WTC11 (cell line): ENCODE results near the gene SUPT3H. TPM values are rescaled to one million over a fixed set of nuclear protein-coding genes. Genes with fewer than 3 reads are reported as not detected.

ENCODE experiments used
- ATAC-seq: fragments of 200-7000 bp; cut with Tn5 transposase; 2 replicates; pipeline ENCODE4 v1.10.0; 2021; ENCODE audit warnings: mild to moderate bottlenecking, moderate library complexity
- CTCF ChIA-PET: fragments of 300-600 bp; sonication (Branson Sonifier 250); formaldehyde crosslinking; loops from one replicate; lab custom pipeline; 2021; ENCODE audit warnings: antibody characterized with exemption; lab: Charles Lee
- POLR2A ChIA-PET: fragments of 350-600 bp; sonication (Branson Sonifier 250); formaldehyde crosslinking; loops from one replicate; lab custom pipeline; 2021; ENCODE audit warnings: antibody characterized with exemption; lab: Charles Lee
- DNase-seq: peaks from one replicate; pipeline ENCODE4 v3.0.0; 2021; ENCODE audit warnings: low spot score
- H3K27ac Mint-ChIP-seq: 2 replicates; pipeline ENCODE4 v1.8.0; 2021; ENCODE audit warnings: mixed read lengths
- H3K27me3 Mint-ChIP-seq: 2 replicates; pipeline ENCODE4 v1.8.0; 2021; ENCODE audit warnings: low read depth, mild to moderate bottlenecking, moderate library complexity, mixed read lengths
- H3K36me3 Mint-ChIP-seq: 2 replicates; pipeline ENCODE4 v1.8.0; 2021; ENCODE audit warnings: mixed read lengths
- H3K4me1 Mint-ChIP-seq: 2 replicates; pipeline ENCODE4 v1.8.0; 2022; ENCODE audit warnings: mixed read lengths
- H3K4me3 Mint-ChIP-seq: 2 replicates; pipeline ENCODE4 v1.8.0; 2021; ENCODE audit warnings: mild to moderate bottlenecking, moderate library complexity, mixed read lengths
- H3K9me3 Mint-ChIP-seq: 2 replicates; pipeline ENCODE4 v1.8.0; 2021; ENCODE audit warnings: mixed read lengths
- MXD4 ChIP-seq: fragments of 250-450 bp; sonication (Bioruptor Pico); IDR thresholded peaks from 2 replicates; pipeline ENCODE4 v1.8.0; 2021; ENCODE audit warnings: mild to moderate bottlenecking, moderate library complexity, borderline replicate concordance
- MYBL2 ChIP-seq: sonication (generic); formaldehyde crosslinking; IDR thresholded peaks from 2 replicates; pipeline ENCODE4 v1.8.1; 2023; ENCODE audit warnings: mild to moderate bottlenecking, moderate library complexity, missing genetic modification reagents
- NFE2L1 ChIP-seq: sonication (generic); formaldehyde crosslinking; IDR thresholded peaks from 2 replicates; pipeline ENCODE4 v1.8.1; 2023; ENCODE audit warnings: missing genetic modification reagents
- NFYB ChIP-seq: sonication (generic); formaldehyde crosslinking; conservative IDR thresholded peaks from 2 replicates; pipeline ENCODE4 v1.8.0; 2022; ENCODE audit warnings: low read depth, missing genetic modification reagents
- TEAD1 ChIP-seq: sonication (generic); formaldehyde crosslinking; IDR thresholded peaks from 2 replicates; pipeline ENCODE4 v1.8.0; 2022; ENCODE audit warnings: mild to moderate bottlenecking, missing genetic modification reagents
- ZNF219 ChIP-seq: sonication (generic); formaldehyde crosslinking; IDR thresholded peaks from 2 replicates; pipeline ENCODE4 v1.8.0; 2023; ENCODE audit warnings: missing genetic modification reagents, mild to moderate bottlenecking, borderline replicate concordance
- total RNA-seq: library from RNA; stranded (reverse); gene quantifications from 3 replicates; pipeline ENCODE4 v1.2.3, GENCODE V29; 2021
- TF ChIP-seq, protein P1 (sequence below): sonication (generic); formaldehyde crosslinking; IDR thresholded peaks from 2 replicates; pipeline ENCODE4 v1.8.1; 2022; ENCODE audit warnings: low read depth, missing genetic modification reagents, borderline replicate concordance
- TF ChIP-seq, protein P2 (sequence below): sonication (generic); formaldehyde crosslinking; IDR thresholded peaks from 2 replicates; pipeline ENCODE4 v1.8.0; 2022; ENCODE audit warnings: mild to moderate bottlenecking, missing genetic modification reagents
- TF ChIP-seq, protein P3 (sequence below): sonication (generic); formaldehyde crosslinking; conservative IDR thresholded peaks from 2 replicates; pipeline ENCODE4 v1.8.1; 2023; ENCODE audit warnings: mild to moderate bottlenecking, low read depth, missing genetic modification reagents, moderate library complexity
- TF ChIP-seq, protein P4 (sequence below): sonication (generic); formaldehyde crosslinking; IDR thresholded peaks from 2 replicates; pipeline ENCODE4 v1.8.1; 2022; ENCODE audit warnings: mild to moderate bottlenecking, moderate library complexity, missing genetic modification reagents
- TF ChIP-seq, protein P5 (sequence below): fragments of 250-450 bp; sonication (Bioruptor Pico); IDR thresholded peaks from 2 replicates; pipeline ENCODE4 v1.8.0; 2021; ENCODE audit warnings: mild to moderate bottlenecking
- TF ChIP-seq, protein P6 (sequence below): sonication (generic); formaldehyde crosslinking; IDR thresholded peaks from 2 replicates; pipeline ENCODE4 v1.8.0; 2022; ENCODE audit warnings: mild to moderate bottlenecking, missing genetic modification reagents
- TF ChIP-seq, protein P7 (sequence below): sonication (generic); formaldehyde crosslinking; IDR thresholded peaks from 2 replicates; pipeline ENCODE4 v1.8.1; 2023; ENCODE audit warnings: mild to moderate bottlenecking, missing genetic modification reagents, borderline replicate concordance
- TF ChIP-seq, protein P8 (sequence below): sonication (generic); formaldehyde crosslinking; IDR thresholded peaks from 2 replicates; pipeline ENCODE4 v1.8.0; 2023; ENCODE audit warnings: mild to moderate bottlenecking, missing genetic modification reagents
- TF ChIP-seq, protein P9 (sequence below): fragments of 250-450 bp; sonication (Bioruptor Pico); IDR thresholded peaks from 2 replicates; pipeline ENCODE4 v1.9.0; 2021; ENCODE audit warnings: moderate library complexity, mild to moderate bottlenecking, inconsistent platforms, borderline replicate concordance
- TF ChIP-seq, protein P10 (sequence below): fragments of 250-450 bp; sonication (Bioruptor Pico); IDR thresholded peaks from 2 replicates; pipeline ENCODE4 v1.9.0; 2021; ENCODE audit warnings: mild to moderate bottlenecking

Gene SUPT3H
- total RNA-seq, 1 experiment from 2014 or later: 15.3 TPM

DNA sequence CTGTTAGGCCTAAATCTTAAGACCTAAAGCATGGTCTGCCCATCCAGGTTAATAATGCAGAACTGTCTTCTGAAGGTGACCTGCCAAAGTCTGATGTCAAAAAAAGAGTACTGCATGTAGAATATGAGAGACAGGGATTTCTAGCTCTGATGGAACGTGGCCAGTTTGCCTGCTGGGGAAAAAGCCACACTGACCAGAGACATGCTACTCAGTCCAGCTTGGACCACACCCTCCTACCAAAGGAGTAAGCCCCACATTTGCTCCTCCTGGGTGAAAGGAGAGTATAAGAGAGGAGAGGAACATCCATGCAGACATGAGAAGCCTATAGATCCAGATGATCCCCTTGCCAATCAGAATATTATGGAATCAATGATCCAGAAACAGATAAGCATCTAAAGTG, 279.5 kb downstream of the SUPT3H start (continued):
- TF ChIP-seq, protein P1, sequence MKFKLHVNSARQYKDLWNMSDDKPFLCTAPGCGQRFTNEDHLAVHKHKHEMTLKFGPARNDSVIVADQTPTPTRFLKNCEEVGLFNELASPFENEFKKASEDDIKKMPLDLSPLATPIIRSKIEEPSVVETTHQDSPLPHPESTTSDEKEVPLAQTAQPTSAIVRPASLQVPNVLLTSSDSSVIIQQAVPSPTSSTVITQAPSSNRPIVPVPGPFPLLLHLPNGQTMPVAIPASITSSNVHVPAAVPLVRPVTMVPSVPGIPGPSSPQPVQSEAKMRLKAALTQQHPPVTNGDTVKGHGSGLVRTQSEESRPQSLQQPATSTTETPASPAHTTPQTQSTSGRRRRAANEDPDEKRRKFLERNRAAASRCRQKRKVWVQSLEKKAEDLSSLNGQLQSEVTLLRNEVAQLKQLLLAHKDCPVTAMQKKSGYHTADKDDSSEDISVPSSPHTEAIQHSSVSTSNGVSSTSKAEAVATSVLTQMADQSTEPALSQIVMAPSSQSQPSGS: no peak
- TF ChIP-seq MXD4 (CRISPR knock-in tag): no peak
- TF ChIP-seq ZNF219: no peak
- TF ChIP-seq, protein P2, sequence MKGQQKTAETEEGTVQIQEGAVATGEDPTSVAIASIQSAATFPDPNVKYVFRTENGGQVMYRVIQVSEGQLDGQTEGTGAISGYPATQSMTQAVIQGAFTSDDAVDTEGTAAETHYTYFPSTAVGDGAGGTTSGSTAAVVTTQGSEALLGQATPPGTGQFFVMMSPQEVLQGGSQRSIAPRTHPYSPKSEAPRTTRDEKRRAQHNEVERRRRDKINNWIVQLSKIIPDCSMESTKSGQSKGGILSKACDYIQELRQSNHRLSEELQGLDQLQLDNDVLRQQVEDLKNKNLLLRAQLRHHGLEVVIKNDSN: no peak

DNA sequence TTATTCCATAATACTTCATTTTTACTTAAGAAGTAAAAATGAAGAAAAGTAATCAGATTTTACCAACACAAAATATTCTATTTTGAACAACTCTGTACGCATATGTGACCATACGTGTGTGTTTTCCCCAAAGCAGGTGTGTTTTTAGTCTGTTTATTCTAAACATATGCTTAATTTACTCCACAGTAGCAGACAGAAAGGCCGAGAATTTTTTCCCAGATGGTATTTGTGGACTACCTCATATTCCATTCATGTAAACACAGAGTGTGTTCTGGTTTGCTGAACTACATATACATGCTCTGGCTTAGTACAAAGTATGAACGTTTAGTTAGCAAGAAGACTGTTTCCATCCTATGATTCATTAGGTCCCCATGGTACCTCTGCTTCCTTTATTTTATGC, 282.9 kb downstream of the SUPT3H start:
- no peaks in the 10 kb centered on the region for H3K9me3 Mint-ChIP-seq
- ChIA-PET POLR2A (no interaction called here), CTCF (no interaction called here)
- H3K27me3 Mint-ChIP-seq: no peaks in the 10 kb centered on the region
- ATAC-seq (no peak), DNase-seq (no peak)
- no peak overlapping the region for H3K27ac Mint-ChIP-seq
- no peaks in the 10 kb centered on the region for H3K36me3 Mint-ChIP-seq
- no peak overlapping the region for H3K4me3 Mint-ChIP-seq
- no peaks in the 10 kb centered on the region for H3K4me1 Mint-ChIP-seq
- TF ChIP-seq, protein P3, sequence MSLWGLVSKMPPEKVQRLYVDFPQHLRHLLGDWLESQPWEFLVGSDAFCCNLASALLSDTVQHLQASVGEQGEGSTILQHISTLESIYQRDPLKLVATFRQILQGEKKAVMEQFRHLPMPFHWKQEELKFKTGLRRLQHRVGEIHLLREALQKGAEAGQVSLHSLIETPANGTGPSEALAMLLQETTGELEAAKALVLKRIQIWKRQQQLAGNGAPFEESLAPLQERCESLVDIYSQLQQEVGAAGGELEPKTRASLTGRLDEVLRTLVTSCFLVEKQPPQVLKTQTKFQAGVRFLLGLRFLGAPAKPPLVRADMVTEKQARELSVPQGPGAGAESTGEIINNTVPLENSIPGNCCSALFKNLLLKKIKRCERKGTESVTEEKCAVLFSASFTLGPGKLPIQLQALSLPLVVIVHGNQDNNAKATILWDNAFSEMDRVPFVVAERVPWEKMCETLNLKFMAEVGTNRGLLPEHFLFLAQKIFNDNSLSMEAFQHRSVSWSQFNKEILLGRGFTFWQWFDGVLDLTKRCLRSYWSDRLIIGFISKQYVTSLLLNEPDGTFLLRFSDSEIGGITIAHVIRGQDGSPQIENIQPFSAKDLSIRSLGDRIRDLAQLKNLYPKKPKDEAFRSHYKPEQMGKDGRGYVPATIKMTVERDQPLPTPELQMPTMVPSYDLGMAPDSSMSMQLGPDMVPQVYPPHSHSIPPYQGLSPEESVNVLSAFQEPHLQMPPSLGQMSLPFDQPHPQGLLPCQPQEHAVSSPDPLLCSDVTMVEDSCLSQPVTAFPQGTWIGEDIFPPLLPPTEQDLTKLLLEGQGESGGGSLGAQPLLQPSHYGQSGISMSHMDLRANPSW (CRISPR knock-in tag): no peak
- TF ChIP-seq, protein P4, sequence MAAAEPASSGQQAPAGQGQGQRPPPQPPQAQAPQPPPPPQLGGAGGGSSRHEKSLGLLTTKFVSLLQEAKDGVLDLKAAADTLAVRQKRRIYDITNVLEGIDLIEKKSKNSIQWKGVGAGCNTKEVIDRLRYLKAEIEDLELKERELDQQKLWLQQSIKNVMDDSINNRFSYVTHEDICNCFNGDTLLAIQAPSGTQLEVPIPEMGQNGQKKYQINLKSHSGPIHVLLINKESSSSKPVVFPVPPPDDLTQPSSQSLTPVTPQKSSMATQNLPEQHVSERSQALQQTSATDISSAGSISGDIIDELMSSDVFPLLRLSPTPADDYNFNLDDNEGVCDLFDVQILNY: no peak
- TF ChIP-seq, protein P5, sequence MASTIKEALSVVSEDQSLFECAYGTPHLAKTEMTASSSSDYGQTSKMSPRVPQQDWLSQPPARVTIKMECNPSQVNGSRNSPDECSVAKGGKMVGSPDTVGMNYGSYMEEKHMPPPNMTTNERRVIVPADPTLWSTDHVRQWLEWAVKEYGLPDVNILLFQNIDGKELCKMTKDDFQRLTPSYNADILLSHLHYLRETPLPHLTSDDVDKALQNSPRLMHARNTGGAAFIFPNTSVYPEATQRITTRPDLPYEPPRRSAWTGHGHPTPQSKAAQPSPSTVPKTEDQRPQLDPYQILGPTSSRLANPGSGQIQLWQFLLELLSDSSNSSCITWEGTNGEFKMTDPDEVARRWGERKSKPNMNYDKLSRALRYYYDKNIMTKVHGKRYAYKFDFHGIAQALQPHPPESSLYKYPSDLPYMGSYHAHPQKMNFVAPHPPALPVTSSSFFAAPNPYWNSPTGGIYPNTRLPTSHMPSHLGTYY (CRISPR knock-in tag): no peak
- TF ChIP-seq, protein P6, sequence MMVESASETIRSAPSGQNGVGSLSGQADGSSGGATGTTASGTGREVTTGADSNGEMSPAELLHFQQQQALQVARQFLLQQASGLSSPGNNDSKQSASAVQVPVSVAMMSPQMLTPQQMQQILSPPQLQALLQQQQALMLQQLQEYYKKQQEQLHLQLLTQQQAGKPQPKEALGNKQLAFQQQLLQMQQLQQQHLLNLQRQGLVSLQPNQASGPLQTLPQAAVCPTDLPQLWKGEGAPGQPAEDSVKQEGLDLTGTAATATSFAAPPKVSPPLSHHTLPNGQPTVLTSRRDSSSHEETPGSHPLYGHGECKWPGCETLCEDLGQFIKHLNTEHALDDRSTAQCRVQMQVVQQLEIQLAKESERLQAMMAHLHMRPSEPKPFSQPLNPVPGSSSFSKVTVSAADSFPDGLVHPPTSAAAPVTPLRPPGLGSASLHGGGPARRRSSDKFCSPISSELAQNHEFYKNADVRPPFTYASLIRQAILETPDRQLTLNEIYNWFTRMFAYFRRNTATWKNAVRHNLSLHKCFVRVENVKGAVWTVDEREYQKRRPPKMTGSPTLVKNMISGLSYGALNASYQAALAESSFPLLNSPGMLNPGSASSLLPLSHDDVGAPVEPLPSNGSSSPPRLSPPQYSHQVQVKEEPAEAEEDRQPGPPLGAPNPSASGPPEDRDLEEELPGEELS (CRISPR knock-in tag): no peak
- TF ChIP-seq, protein P7, sequence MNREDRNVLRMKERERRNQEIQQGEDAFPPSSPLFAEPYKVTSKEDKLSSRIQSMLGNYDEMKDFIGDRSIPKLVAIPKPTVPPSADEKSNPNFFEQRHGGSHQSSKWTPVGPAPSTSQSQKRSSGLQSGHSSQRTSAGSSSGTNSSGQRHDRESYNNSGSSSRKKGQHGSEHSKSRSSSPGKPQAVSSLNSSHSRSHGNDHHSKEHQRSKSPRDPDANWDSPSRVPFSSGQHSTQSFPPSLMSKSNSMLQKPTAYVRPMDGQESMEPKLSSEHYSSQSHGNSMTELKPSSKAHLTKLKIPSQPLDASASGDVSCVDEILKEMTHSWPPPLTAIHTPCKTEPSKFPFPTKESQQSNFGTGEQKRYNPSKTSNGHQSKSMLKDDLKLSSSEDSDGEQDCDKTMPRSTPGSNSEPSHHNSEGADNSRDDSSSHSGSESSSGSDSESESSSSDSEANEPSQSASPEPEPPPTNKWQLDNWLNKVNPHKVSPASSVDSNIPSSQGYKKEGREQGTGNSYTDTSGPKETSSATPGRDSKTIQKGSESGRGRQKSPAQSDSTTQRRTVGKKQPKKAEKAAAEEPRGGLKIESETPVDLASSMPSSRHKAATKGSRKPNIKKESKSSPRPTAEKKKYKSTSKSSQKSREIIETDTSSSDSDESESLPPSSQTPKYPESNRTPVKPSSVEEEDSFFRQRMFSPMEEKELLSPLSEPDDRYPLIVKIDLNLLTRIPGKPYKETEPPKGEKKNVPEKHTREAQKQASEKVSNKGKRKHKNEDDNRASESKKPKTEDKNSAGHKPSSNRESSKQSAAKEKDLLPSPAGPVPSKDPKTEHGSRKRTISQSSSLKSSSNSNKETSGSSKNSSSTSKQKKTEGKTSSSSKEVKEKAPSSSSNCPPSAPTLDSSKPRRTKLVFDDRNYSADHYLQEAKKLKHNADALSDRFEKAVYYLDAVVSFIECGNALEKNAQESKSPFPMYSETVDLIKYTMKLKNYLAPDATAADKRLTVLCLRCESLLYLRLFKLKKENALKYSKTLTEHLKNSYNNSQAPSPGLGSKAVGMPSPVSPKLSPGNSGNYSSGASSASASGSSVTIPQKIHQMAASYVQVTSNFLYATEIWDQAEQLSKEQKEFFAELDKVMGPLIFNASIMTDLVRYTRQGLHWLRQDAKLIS (CRISPR knock-in tag): no peak
- TF ChIP-seq, protein P8, sequence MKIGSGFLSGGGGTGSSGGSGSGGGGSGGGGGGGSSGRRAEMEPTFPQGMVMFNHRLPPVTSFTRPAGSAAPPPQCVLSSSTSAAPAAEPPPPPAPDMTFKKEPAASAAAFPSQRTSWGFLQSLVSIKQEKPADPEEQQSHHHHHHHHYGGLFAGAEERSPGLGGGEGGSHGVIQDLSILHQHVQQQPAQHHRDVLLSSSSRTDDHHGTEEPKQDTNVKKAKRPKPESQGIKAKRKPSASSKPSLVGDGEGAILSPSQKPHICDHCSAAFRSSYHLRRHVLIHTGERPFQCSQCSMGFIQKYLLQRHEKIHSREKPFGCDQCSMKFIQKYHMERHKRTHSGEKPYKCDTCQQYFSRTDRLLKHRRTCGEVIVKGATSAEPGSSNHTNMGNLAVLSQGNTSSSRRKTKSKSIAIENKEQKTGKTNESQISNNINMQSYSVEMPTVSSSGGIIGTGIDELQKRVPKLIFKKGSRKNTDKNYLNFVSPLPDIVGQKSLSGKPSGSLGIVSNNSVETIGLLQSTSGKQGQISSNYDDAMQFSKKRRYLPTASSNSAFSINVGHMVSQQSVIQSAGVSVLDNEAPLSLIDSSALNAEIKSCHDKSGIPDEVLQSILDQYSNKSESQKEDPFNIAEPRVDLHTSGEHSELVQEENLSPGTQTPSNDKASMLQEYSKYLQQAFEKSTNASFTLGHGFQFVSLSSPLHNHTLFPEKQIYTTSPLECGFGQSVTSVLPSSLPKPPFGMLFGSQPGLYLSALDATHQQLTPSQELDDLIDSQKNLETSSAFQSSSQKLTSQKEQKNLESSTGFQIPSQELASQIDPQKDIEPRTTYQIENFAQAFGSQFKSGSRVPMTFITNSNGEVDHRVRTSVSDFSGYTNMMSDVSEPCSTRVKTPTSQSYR (CRISPR knock-in tag): no peak
- TF ChIP-seq ZNF219 (no peak), MYBL2 (no peak), NFE2L1 (CRISPR knock-in tag) (no peak), TEAD1 (CRISPR knock-in tag) (no peak), NFYB (CRISPR knock-in tag) (no peak)
- TF ChIP-seq, protein P9, sequence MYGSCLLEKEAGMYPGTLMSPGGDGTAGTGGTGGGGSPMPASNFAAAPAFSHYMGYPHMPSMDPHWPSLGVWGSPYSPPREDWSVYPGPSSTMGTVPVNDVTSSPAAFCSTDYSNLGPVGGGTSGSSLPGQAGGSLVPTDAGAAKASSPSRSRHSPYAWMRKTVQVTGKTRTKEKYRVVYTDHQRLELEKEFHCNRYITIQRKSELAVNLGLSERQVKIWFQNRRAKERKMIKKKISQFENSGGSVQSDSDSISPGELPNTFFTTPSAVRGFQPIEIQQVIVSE: no peak
- TF ChIP-seq, protein P10, sequence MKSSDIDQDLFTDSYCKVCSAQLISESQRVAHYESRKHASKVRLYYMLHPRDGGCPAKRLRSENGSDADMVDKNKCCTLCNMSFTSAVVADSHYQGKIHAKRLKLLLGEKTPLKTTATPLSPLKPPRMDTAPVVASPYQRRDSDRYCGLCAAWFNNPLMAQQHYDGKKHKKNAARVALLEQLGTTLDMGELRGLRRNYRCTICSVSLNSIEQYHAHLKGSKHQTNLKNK (CRISPR knock-in tag): no peak
